MM.1S (cell line): ENCODE results near the gene ZNF503.

Source experiments
- DNase-seq: peaks from one replicate; pipeline ENCODE4 v3.0.0-alpha.2; 2015
- H2AFZ ChIP-seq: fragments of 300-600 bp; sonication (generic); 2 replicates; pipeline ENCODE4 v1.6.0; 2016; ENCODE audit warnings: antibody characterized with exemption, low read length
- H3F3A ChIP-seq: fragments of 300-600 bp; sonication (generic); 2 replicates; pipeline ENCODE4 v1.6.1; 2016; ENCODE audit warnings: mild to moderate bottlenecking, antibody characterized with exemption, low read length, moderate library complexity, mixed read lengths; ENCODE audit not compliant: insufficient read depth
- H3K27ac ChIP-seq: fragments of 300-600 bp; sonication (generic); 2 replicates; pipeline ENCODE4 v1.5.1; 2016; ENCODE audit warnings: mild to moderate bottlenecking, low read length
- H3K27me3 ChIP-seq: fragments of 300-600 bp; sonication (generic); replicated peaks from 2 replicates; pipeline ENCODE4 v1.6.0; 2016; ENCODE audit warnings: low read length; ENCODE audit not compliant: insufficient read depth
- H3K36me3 ChIP-seq: fragments of 300-600 bp; sonication (generic); replicated peaks from 2 replicates; pipeline ENCODE4 v1.6.1; 2016; ENCODE audit warnings: mild to moderate bottlenecking, low read length, mixed read lengths; ENCODE audit not compliant: insufficient read depth
- H3K4me1 ChIP-seq: fragments of 300-600 bp; sonication (generic); 2 replicates; pipeline ENCODE4 v1.6.1; 2016; ENCODE audit warnings: low read length, mixed read lengths
- H3K4me2 ChIP-seq: fragments of 300-600 bp; sonication (generic); 2 replicates; pipeline ENCODE4 v1.6.0; 2016; ENCODE audit warnings: low read depth, low read length
- H3K4me3 ChIP-seq: fragments of 300-600 bp; sonication (generic); 2 replicates; pipeline ENCODE4 v1.5.1; 2016; ENCODE audit warnings: low read length, mixed read lengths
- H3K79me2 ChIP-seq: fragments of 300-600 bp; sonication (generic); 2 replicates; pipeline ENCODE4 v1.6.1; 2016; ENCODE audit warnings: mixed run types, low read length, mixed read lengths
- H3K9ac ChIP-seq: fragments of 300-600 bp; sonication (generic); 2 replicates; pipeline ENCODE4 v1.6.1; 2016; ENCODE audit warnings: low read length, mixed read lengths
- H3K9me2 ChIP-seq: fragments of 300-600 bp; sonication (generic); replicated peaks from 2 replicates; pipeline ENCODE4 v1.6.1; 2016; ENCODE audit warnings: mild to moderate bottlenecking, low read length, mixed read lengths; ENCODE audit not compliant: insufficient read depth
- H3K9me3 ChIP-seq: fragments of 300-600 bp; sonication (generic); replicated peaks from 2 replicates; pipeline ENCODE4 v1.6.1; 2016; ENCODE audit warnings: mild to moderate bottlenecking, low read length, mixed read lengths; ENCODE audit not compliant: insufficient read depth
- H4K20me1 ChIP-seq: fragments of 300-600 bp; sonication (generic); 2 replicates; pipeline ENCODE4 v1.6.1; 2016; ENCODE audit warnings: mild to moderate bottlenecking, low read length, moderate library complexity, mixed read lengths; ENCODE audit not compliant: insufficient read depth
- CTCF ChIP-seq: fragments of 300-600 bp; sonication (generic); IDR thresholded peaks from 2 replicates; pipeline ENCODE4 v1.5.1; 2016; ENCODE audit warnings: antibody characterized with exemption, low read length, mixed read lengths
- EZH2 ChIP-seq: fragments of 300-600 bp; sonication (generic); optimal IDR thresholded peaks from 2 replicates; pipeline ENCODE3; 2017; ENCODE audit warnings: low read depth, mild to moderate bottlenecking, antibody characterized with exemption, low read length, mixed read lengths
- EZH2phosphoT487 ChIP-seq: fragments of 300-600 bp; sonication (generic); IDR thresholded peaks from 2 replicates; pipeline ENCODE4 v1.6.1; 2018; ENCODE audit warnings: antibody characterized with exemption, low read length

Gene ZNF503

GRCh38 chr10:75443362-75443761 is 41.8 kb upstream of the ZNF503 start:
- DNase-seq = no peak
- Histone ChIP-seq H3K36me3 (no peaks in the 10 kb centered on the region), H3F3A (no peaks in the 10 kb centered on the region), H3K9me2 (no peaks in the 10 kb centered on the region), H3K9ac (no peak overlapping the region), H3K4me2 (no peak overlapping the region), H4K20me1 (no peaks in the 10 kb centered on the region), H3K27ac (no peak overlapping the region), H2AFZ (no peak overlapping the region), H3K9me3 (no peaks in the 10 kb centered on the region), H3K4me3 (no peak overlapping the region), H3K27me3 (no peaks in the 10 kb centered on the region), H3K4me1 (no peaks in the 10 kb centered on the region), H3K79me2 (no peaks in the 10 kb centered on the region)
- no peak for TF ChIP-seq CTCF
- no peak for TF ChIP-seq EZH2phosphoT487
- no peak for TF ChIP-seq EZH2

- no peak overlapping the region for H2AFZ ChIP-seq
- no peaks in the 10 kb centered on the region for H3F3A ChIP-seq
- H3K9me3 ChIP-seq = no peaks in the 10 kb centered on the region
- H3K4me1 ChIP-seq = no peaks in the 10 kb centered on the region
- no peak overlapping the region for H3K9ac ChIP-seq
- no peak overlapping the region for H3K4me2 ChIP-seq
- H3K9me2 ChIP-seq = no peaks in the 10 kb centered on the region
- no peak for TF ChIP-seq EZH2
- TF ChIP-seq EZH2phosphoT487 = no peak
- TF ChIP-seq CTCF = no peak
- H3K27ac ChIP-seq = no peak overlapping the region
- H3K79me2 ChIP-seq = no peaks in the 10 kb centered on the region
- no peaks in the 10 kb centered on the region for H4K20me1 ChIP-seq
- DNase-seq = no peak
- H3K27me3 ChIP-seq = no peaks in the 10 kb centered on the region
- H3K4me3 ChIP-seq = no peak overlapping the region
- H3K36me3 ChIP-seq = no peaks in the 10 kb centered on the region
These were observed 40.1 kb upstream of the ZNF503 start for GRCh38 chr10:75441682-75442081.

- DNase-seq = no peak
- Histone ChIP-seq H2AFZ (no peak overlapping the region), H3K36me3 (no peaks in the 10 kb centered on the region), H3K9ac (no peak overlapping the region), H3F3A (no peaks in the 10 kb centered on the region), H3K4me2 (no peak overlapping the region), H3K4me3 (no peak overlapping the region), H3K27ac (no peak overlapping the region), H3K4me1 (no peaks in the 10 kb centered on the region), H4K20me1 (no peaks in the 10 kb centered on the region), H3K79me2 (no peaks in the 10 kb centered on the region), H3K27me3 (no peaks in the 10 kb centered on the region), H3K9me3 (no peaks in the 10 kb centered on the region), H3K9me2 (no peaks in the 10 kb centered on the region)
- TF ChIP-seq EZH2phosphoT487 (no peak), EZH2 (no peak), CTCF (no peak)
These were observed 39.6 kb upstream of the ZNF503 start for GRCh38 chr10:75441196-75441595.
